Measurements from ENCODE around the gene EPHA3.

EPHA3 gene

GRCh38 chr3:89314454-89315098 is 207.2 kb downstream of the EPHA3 start (continued):
- TF ChIP-seq ZNF76 (tag by site-specific recombination; IDR thresholded peaks at IDR 0.05; ENCODE audit: borderline replicate concordance, low read depth) (no peak), HIC1 (tag by site-specific recombination; IDR thresholded peaks at IDR 0.05) (no peak), REPIN1 (tag by site-specific recombination; IDR thresholded peaks at IDR 0.05; ENCODE audit: low read depth) (no peak), ZFHX2 (tag by site-specific recombination; conservative IDR thresholded peaks at IDR 0.05) (no peak), TRIM28 (IDR thresholded peaks at IDR 0.05; ENCODE audit: borderline replicate concordance, low read length) (0 out of 2 replicates have a peak, but pooled peaks have one; percentile 33), ZNF768 (tag by site-specific recombination; IDR thresholded peaks at IDR 0.05) (no peak), ZNF341 (tag by site-specific recombination; IDR thresholded peaks at IDR 0.05; ENCODE audit: low read depth) (no peak), HOXC10 (CRISPR knock-in tag; IDR thresholded peaks at IDR 0.05) (no peak), ZEB2 (tag by site-specific recombination; IDR thresholded peaks at IDR 0.05) (peak; percentile 56), ZNF654 (tag by site-specific recombination; IDR thresholded peaks at IDR 0.05; ENCODE audit: low read depth) (peak; percentile 35; the same call in 1 of the 2 replicates), ZNF366 (tag by site-specific recombination; conservative IDR thresholded peaks at IDR 0.05) (no peak), BCL11B (tag by site-specific recombination; IDR thresholded peaks at IDR 0.05; ENCODE audit: low read depth) (no peak), GFI1B (tag by site-specific recombination; IDR thresholded peaks at IDR 0.05) (peak; percentile 56; the same call in 1 of the 2 replicates)

DNA sequence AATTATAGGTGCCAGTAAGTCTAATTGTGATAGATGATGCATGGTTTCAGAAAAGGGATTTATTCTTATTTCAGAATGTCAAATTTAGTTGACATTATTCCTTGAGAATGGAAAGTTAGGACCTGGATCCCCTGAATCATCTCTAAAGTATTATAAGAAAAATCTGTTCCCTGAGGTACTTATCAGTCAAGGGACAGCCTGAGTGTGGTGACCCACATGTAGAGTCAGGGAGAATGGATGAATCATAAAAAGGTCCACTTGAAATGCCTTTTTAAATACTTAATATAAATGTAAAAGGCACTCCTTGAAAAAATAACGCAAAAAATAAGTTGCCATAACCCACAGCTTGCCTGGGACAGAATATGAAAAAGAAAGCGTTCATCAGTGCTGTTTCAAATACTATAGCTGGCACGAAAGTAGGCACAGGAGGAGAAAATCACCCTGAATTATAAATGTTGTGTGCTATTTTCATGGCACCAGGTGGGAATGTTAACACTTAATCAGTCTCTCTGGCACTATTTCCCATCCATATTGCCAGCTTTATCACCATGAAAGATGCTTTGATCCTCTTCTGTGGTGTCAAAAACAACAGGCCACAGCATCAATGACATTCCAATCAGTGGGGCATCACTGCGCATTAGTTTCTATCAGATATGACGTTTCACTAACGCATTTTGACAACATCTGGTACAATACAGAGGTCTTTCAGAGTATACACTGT is 208.5 kb downstream of the EPHA3 start:
- CTCF ChIA-PET = interaction anchor here (0.7 kb wide), 1 partner anchor 95 kb away, joined by 6 read pairs; no protein-coding TSS in a partner anchor
- no peaks in the 10 kb centered on the region for H3K4me1 ChIP-seq (ENCODE audit: control insufficient read depth, insufficient read depth, low read length)
- no peaks in the 10 kb centered on the region for H3K36me3 ChIP-seq (ENCODE audit: control insufficient read depth in 2 of 2, insufficient read depth in 1 of 2, low read length in 2 of 2)
- POLR2A ChIA-PET = no interaction called here
- no peak overlapping the region for H3K27ac ChIP-seq (ENCODE audit: extremely low read depth, low read depth, low read length)
- TF ChIP-seq MEIS1 (CRISPR knock-in tag; IDR thresholded peaks at IDR 0.05; ENCODE audit: borderline replicate concordance) = no peak
- TF ChIP-seq, protein P1, sequence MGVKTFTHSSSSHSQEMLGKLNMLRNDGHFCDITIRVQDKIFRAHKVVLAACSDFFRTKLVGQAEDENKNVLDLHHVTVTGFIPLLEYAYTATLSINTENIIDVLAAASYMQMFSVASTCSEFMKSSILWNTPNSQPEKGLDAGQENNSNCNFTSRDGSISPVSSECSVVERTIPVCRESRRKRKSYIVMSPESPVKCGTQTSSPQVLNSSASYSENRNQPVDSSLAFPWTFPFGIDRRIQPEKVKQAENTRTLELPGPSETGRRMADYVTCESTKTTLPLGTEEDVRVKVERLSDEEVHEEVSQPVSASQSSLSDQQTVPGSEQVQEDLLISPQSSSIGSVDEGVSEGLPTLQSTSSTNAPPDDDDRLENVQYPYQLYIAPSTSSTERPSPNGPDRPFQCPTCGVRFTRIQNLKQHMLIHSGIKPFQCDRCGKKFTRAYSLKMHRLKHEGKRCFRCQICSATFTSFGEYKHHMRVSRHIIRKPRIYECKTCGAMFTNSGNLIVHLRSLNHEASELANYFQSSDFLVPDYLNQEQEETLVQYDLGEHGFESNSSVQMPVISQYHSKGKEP (tag by site-specific recombination; IDR thresholded peaks at IDR 0.05) = no peak
- TF ChIP-seq ZNF394 (tag by site-specific recombination; IDR thresholded peaks at IDR 0.05; ENCODE audit: borderline replicate concordance) = no peak
- TF ChIP-seq ZNF423 (tag by site-specific recombination; IDR thresholded peaks at IDR 0.05) = no peak
- TF ChIP-seq ZNF16 (tag by site-specific recombination; IDR thresholded peaks at IDR 0.05; ENCODE audit: low read depth) = no peak
- no peak for TF ChIP-seq KLF10 (tag by site-specific recombination; IDR thresholded peaks at IDR 0.05)
- no peak for TF ChIP-seq ZFP37 (tag by site-specific recombination; IDR thresholded peaks at IDR 0.05)
- TF ChIP-seq ZNF610 (tag by site-specific recombination; IDR thresholded peaks at IDR 0.05; ENCODE audit: borderline replicate concordance) = no peak
- TF ChIP-seq ZBTB11 (tag by site-specific recombination; conservative IDR thresholded peaks at IDR 0.05; ENCODE audit: low read depth) = no peak
- TF ChIP-seq ZNF555 (tag by site-specific recombination; conservative IDR thresholded peaks at IDR 0.05) = no peak
- TF ChIP-seq ZNF19 (tag by site-specific recombination; IDR thresholded peaks at IDR 0.05; ENCODE audit: low read depth) = no peak
- no peak for TF ChIP-seq ZBTB8A (tag by site-specific recombination; IDR thresholded peaks at IDR 0.05)
- TF ChIP-seq ZNF157 (tag by site-specific recombination; IDR thresholded peaks at IDR 0.05) = no peak
- no peak for TF ChIP-seq IKZF3 (tag by site-specific recombination; IDR thresholded peaks at IDR 0.05)
- no peak for TF ChIP-seq ZNF138 (tag by site-specific recombination; IDR thresholded peaks at IDR 0.05; ENCODE audit: borderline replicate concordance)
- no peak overlapping the region for H3K4me3 ChIP-seq (ENCODE audit: low read depth, low read length)
- no peaks in the 10 kb centered on the region for H3K9me3 ChIP-seq (ENCODE audit: control insufficient read depth, insufficient read depth, low read depth, low read length)
